ENCODE measurements around the gene GNAZ.
"Not testable (repeated sequence)": the region's sequence is repeated elsewhere in the genome, so short reads cannot be mapped to it uniquely, and the experiment has no call there.

GNAZ gene

DNA sequence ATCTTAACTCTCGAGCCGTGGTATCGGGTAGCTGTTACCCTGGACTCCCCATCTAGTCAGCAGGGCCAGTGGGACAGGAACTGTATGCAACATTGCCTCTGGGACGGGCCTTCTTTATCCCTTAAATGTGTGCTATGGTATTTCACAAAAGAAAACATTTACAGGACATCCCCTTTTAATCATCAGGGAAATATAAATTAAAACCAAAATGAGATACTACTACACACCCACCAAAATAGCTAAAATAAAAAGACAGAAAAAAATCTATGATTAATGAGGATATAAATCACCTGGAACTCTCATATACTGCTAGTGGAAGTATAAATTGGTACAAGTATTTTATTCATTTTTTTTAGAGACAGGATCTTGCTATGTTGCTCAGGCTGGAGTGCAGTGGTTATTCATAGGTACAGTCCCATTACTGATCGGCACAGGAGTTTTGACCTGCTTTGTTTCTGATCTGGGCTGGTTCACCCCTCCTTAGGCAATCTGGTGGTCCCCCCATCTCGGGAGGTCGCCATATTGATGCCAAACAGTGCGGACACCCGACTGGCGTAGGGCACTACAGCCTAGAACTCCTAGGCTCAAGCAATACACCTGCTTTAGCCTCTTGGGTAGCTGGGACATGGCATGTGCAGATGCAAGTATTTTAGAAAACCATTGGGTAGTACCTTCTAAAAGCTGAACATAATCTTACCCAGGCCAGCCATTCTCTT, 62.2 kb downstream of the GNAZ start:
- 91 to 92% methylated on average over 5 to 9 of the region's 10 CpGs for WGBS, 2 experiments (ENCODE audit: insufficient coverage in 2 of 2)
- no peak overlapping the region for H3K27ac ChIP-seq (ENCODE audit: low read depth, low read length, severe bottlenecking)

DNA sequence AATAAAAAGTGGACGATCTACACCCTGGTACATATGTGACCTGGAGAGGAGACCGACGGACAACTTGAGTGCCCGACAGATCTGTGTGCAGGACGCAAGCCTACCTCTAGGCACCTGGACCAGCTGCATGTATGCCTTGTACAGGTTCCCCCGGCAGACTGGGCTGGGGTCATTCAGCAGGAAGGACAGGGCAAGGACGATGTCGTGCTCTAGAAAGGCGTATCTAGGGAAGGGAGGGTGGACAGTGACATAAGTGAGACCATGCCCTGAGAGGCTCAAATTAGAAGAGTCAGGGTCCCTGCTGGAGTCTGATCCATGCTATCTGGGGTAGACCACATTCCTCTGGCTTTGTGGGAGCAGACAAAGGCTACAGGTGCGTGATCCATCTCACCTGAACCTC, 63.6 kb downstream of the GNAZ start:
- no peak overlapping the region for H3K4me3 ChIP-seq (ENCODE audit: extremely low read depth, insufficient read depth, low read length, poor library complexity, severe bottlenecking)

More for the DNA sequence above, 62.2 kb downstream of the GNAZ start:
- peaks cover under 1% of the 10 kb centered on the region for H3K4me1 ChIP-seq (ENCODE audit: control insufficient read depth, insufficient read depth, low read length, poor library complexity, severe bottlenecking)
- no peaks in the 10 kb centered on the region for H3K9me3 ChIP-seq (ENCODE audit: control insufficient read depth, low read length)
- no peak overlapping the region for H3K4me3 ChIP-seq (ENCODE audit: extremely low read depth, insufficient read depth, low read length, poor library complexity, severe bottlenecking)
- no peaks in the 10 kb centered on the region for H3K36me3 ChIP-seq (ENCODE audit: control insufficient read depth, insufficient read depth, low read length)

DNA sequence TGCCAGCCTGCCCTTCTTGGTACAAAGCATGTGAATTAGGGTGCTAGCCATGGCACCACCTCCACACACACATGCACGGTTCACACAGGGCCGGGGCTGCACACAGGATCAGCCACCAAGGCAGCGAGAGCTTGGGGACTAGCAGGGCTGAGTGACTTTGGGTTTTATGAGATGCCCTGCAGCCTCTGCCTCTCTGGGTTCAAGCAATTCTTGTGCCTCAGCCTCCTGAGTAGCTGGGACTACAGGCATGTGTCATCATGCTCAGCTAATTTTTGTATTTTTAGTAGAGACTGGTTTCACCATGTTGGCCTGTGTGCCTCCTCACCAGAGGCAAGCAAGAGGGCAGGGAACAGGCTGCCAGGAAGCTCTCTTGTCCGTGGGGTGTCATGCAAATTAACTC, 66.7 kb downstream of the GNAZ start:
- H3K4me3 ChIP-seq (ENCODE audit: extremely low read depth, insufficient read depth, low read length, poor library complexity, severe bottlenecking), result not testable (repeated sequence)
- H3K4me1 ChIP-seq (ENCODE audit: control insufficient read depth, insufficient read depth, low read length, poor library complexity, severe bottlenecking), result peaks cover 20% of the 10 kb centered on the region
- WGBS, 2 experiments (ENCODE audit: insufficient coverage in 2 of 2), result 100% methylated on average over 1 to 3 of the region's 4 CpGs

More for the DNA sequence above, 63.6 kb downstream of the GNAZ start:
- Histone ChIP-seq H3K9me3 (ENCODE audit: control insufficient read depth, low read length) (no peaks in the 10 kb centered on the region), H3K4me1 (ENCODE audit: control insufficient read depth, insufficient read depth, low read length, poor library complexity, severe bottlenecking) (peaks cover 15% of the 10 kb centered on the region), H3K36me3 (ENCODE audit: control insufficient read depth, insufficient read depth, low read length) (no peaks in the 10 kb centered on the region), H3K27ac (ENCODE audit: low read depth, low read length, severe bottlenecking) (no peak overlapping the region)
- 92 to 99% methylated on average over 9 to 10 of the region's 10 CpGs for WGBS, 2 experiments (ENCODE audit: insufficient coverage in 2 of 2)

DNA sequence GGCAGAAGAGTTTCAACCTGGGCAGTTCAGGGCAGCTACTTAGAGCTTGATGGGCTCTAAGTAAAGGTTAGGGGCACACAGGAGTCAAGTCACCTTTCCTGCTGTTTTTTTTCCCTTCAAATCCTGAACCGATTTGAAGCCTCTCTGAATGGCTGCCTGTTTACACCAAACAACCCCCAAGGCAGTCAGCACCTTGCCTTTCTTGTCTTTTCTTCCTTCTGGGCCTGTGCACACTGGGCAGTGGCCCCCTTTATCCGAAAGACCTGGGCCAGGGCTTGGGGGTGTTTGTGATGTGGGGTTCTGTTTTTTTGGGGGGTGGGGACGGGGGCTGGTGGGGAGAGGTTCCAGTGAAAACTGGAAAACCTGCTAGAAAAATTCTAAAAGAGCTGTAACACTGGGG, 67.1 kb downstream of the GNAZ start:
- 29 to 50% methylated on average over 1 of the region's 3 CpGs for WGBS, 2 experiments (ENCODE audit: insufficient coverage in 2 of 2)
- no peaks in the 10 kb centered on the region for H3K9me3 ChIP-seq (ENCODE audit: control insufficient read depth, low read length)
- no peaks in the 10 kb centered on the region for H3K36me3 ChIP-seq (ENCODE audit: control insufficient read depth, insufficient read depth, low read length)
- no peak overlapping the region for H3K27ac ChIP-seq (ENCODE audit: low read depth, low read length, severe bottlenecking)
- H3K4me1 ChIP-seq (ENCODE audit: control insufficient read depth, insufficient read depth, low read length, poor library complexity, severe bottlenecking), result peaks cover 20% of the 10 kb centered on the region
- no peak overlapping the region for H3K4me3 ChIP-seq (ENCODE audit: extremely low read depth, insufficient read depth, low read length, poor library complexity, severe bottlenecking)

More for the DNA sequence above, 66.7 kb downstream of the GNAZ start:
- not testable (repeated sequence) for H3K9me3 ChIP-seq (ENCODE audit: control insufficient read depth, low read length); H3K27ac ChIP-seq (ENCODE audit: low read depth, low read length, severe bottlenecking); H3K36me3 ChIP-seq (ENCODE audit: control insufficient read depth, insufficient read depth, low read length)

DNA sequence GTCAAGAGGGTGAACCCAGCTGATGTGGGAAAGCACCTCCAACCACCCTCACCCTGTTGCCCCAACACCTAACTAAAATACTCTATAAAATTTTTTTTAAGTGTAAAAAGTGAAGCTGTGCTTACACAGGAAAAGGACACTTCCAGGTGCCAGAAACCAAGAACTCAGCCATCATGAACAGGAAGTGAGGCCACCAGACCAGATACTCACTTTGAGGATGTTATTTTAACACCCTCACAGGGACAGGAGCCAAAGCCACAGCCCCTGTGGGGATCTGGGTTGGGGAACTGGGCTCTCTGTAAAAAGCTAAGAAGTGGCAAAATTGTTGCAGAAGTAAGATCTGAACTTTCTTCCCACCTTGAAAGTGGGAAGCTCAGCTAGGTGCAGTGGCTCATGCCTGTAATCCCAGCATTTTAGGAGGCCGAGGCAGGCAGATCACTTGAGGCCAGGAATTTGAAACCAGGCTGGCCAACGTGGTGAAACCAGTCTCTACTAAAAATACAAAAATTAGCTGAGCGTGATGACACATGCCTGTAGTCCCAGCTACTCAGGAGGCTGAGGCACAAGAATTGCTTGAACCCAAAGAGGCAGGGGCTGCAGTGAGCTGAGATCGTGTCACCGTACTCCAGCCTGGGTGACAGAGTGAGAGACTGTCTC, 67.7 kb downstream of the GNAZ start:
- Histone ChIP-seq H3K27ac (ENCODE audit: low read depth, low read length, severe bottlenecking) (no peak overlapping the region), H3K4me3 (ENCODE audit: extremely low read depth, insufficient read depth, low read length, poor library complexity, severe bottlenecking) (no peak overlapping the region), H3K36me3 (ENCODE audit: control insufficient read depth, insufficient read depth, low read length) (no peaks in the 10 kb centered on the region), H3K9me3 (ENCODE audit: control insufficient read depth, low read length) (no peaks in the 10 kb centered on the region), H3K4me1 (ENCODE audit: control insufficient read depth, insufficient read depth, low read length, poor library complexity, severe bottlenecking) (peaks cover 20% of the 10 kb centered on the region)
- WGBS, 2 experiments (ENCODE audit: insufficient coverage in 2 of 2), result 82 to 87% methylated on average over 4 of the region's 5 CpGs

DNA sequence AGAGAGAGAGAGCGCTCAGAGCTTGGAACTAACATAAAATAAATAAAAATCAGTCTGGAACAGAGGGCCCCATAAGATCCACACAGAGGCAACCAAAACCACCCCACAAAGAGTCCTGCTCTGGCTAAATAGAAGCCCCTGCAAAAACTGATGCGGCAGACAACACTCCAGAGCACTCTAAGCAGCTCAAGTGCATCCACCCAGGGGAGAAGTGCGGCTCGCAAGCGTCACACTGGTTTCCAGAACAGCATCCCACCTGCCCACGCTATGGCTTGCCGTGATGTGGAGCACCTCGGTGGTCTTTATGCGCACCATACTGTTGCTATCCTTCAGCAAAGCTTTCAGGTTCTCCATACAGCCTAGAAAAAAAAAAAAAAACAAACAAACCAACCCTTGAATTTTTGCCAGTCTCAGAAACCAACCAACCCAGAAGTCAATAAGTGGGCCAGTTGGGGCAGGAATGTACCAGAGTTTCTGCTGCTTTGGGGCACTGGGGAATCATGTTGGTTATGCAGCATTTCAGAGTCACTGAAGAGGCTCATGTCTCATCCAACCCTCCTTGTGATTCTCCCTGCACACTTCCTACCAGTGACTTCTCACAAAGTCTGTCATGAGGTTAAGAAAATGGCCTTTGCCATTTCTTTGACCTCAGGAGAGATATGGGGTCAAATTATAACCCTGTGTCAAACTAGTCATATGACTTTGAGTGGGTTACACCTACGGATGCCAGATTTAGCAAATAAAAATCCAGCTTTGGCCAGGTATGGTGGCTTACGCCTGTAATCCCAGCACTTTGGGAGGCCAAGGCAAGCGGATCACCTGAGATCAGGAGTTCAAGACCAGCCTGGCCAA, 68.5 kb downstream of the GNAZ start:
- 95 to 97% methylated on average over 7 to 8 of the region's 12 CpGs for WGBS, 2 experiments (ENCODE audit: insufficient coverage in 2 of 2)
- Histone ChIP-seq H3K4me3 (ENCODE audit: extremely low read depth, insufficient read depth, low read length, poor library complexity, severe bottlenecking) (no peak overlapping the region), H3K27ac (ENCODE audit: low read depth, low read length, severe bottlenecking) (no peak overlapping the region), H3K4me1 (ENCODE audit: control insufficient read depth, insufficient read depth, low read length, poor library complexity, severe bottlenecking) (peaks cover 20% of the 10 kb centered on the region), H3K36me3 (ENCODE audit: control insufficient read depth, insufficient read depth, low read length) (no peaks in the 10 kb centered on the region), H3K9me3 (ENCODE audit: control insufficient read depth, low read length) (no peaks in the 10 kb centered on the region)

DNA sequence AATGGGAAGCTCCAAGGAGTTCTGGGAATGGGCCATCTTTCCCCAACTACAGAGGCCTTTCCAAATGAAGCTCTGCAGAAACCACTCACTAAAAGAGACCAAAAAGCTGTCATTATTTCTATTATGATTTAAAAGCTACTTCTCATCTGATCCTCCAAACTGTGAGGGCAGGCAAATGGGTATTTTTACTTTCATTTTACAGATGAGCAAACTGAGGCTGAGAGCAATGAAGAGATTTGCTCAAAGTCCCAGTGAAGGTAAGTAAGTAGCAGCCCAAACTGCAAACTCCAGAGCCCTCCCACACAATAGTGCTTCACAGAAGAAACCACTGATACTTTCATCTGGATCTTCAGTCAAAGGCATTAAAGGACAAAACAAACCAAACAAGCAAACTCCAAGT, 70.1 kb downstream of the GNAZ start:
- no peak overlapping the region for H3K27ac ChIP-seq (ENCODE audit: low read depth, low read length, severe bottlenecking)
- peaks cover 20% of the 10 kb centered on the region for H3K4me1 ChIP-seq (ENCODE audit: control insufficient read depth, insufficient read depth, low read length, poor library complexity, severe bottlenecking)

DNA sequence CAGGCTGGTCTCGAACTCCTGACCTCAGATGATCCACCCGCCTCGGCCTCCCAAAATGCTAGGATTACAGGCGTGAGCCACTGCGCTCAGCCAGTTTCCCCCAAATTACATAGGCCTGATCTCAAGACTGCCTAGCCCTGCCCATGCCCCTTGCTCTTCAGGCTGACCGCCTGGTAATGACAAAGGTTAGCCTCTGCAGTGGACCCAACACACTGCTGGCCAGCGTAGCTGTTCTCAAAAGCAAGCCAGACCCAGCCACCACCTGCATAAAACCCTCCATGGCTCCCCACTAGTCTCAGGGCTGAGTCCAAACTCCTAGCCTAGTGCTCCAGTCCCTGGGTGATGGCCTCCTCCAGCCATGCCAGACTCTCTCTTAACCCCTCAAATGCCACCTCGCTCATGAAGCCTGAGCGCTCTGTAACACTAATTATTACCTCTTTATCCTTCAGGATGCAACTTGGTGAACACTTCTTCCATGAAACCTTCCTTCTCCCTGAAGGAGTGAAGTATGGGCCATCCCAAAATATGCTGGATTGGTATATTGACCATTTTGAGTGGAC, 72.3 kb downstream of the GNAZ start:
- Histone ChIP-seq H3K27ac (ENCODE audit: low read depth, low read length, severe bottlenecking) (peak overlapping the region; percentile 85), H3K36me3 (ENCODE audit: control insufficient read depth, insufficient read depth, low read length) (no peaks in the 10 kb centered on the region)
- WGBS, 2 experiments (ENCODE audit: insufficient coverage in 2 of 2), result 92 to 97% methylated on average over 6 to 9 of the region's 9 CpGs

More for the DNA sequence above, 70.1 kb downstream of the GNAZ start:
- no peak overlapping the region for H3K4me3 ChIP-seq (ENCODE audit: extremely low read depth, insufficient read depth, low read length, poor library complexity, severe bottlenecking)
- H3K9me3 ChIP-seq (ENCODE audit: control insufficient read depth, low read length), result no peaks in the 10 kb centered on the region
- no peaks in the 10 kb centered on the region for H3K36me3 ChIP-seq (ENCODE audit: control insufficient read depth, insufficient read depth, low read length)

DNA sequence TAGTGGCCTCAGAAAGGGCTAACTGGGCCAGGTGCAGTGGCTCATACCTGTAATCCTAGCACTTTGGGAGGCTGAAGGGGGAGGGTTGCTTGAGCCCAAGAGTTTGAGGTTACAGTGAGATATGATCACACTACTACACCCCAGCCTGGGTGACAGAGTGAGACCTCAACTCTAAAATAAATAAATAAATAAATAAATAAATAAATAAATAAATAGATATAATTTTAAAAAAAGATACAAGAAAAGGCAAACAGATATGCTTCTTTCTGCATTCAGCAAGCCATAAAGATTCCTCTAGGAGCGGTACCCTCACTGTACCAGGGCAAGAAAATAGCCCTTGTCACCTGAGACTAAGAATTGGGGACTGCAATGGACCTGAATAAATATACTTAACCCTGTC, 72.8 kb downstream of the GNAZ start:
- H3K9me3 ChIP-seq (ENCODE audit: control insufficient read depth, low read length), result no peaks in the 10 kb centered on the region
- no peak overlapping the region for H3K27ac ChIP-seq (ENCODE audit: low read depth, low read length, severe bottlenecking)
- H3K4me1 ChIP-seq (ENCODE audit: control insufficient read depth, insufficient read depth, low read length, poor library complexity, severe bottlenecking), result peaks cover 36% of the 10 kb centered on the region
- H3K36me3 ChIP-seq (ENCODE audit: control insufficient read depth, insufficient read depth, low read length), result no peaks in the 10 kb centered on the region
- H3K4me3 ChIP-seq (ENCODE audit: extremely low read depth, insufficient read depth, low read length, poor library complexity, severe bottlenecking), result no peak overlapping the region
- WGBS, 2 experiments (ENCODE audit: insufficient coverage in 2 of 2), result 100% methylated on average over 1 of the region's 1 CpG; no CpG with 5 or more reads in 1 of the 2 experiments

More for the DNA sequence above, 72.3 kb downstream of the GNAZ start:
- Histone ChIP-seq H3K4me3 (ENCODE audit: extremely low read depth, insufficient read depth, low read length, poor library complexity, severe bottlenecking) (no peak overlapping the region), H3K9me3 (ENCODE audit: control insufficient read depth, low read length) (no peaks in the 10 kb centered on the region), H3K4me1 (ENCODE audit: control insufficient read depth, insufficient read depth, low read length, poor library complexity, severe bottlenecking) (peaks cover 36% of the 10 kb centered on the region)

DNA sequence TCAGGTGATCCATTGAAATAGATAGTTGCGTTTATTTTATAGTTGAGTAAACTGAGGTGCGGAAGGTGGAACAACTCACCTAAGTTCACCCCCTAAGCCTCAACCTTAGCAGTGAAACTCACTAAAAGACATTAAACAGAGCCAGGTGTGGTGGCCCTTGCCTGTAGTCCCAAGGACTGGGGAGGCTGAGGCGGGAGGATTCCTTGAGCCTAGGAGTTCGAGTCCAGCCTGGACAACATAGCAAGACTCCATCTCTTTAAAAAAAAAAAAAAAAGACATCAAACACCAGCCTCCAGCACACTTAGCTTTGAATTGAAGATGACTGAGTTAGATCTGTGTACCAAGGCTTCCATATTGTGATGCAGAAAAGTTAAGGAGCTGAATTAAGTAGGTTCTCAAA, 74.1 kb downstream of the GNAZ start:
- no peaks in the 10 kb centered on the region for H3K36me3 ChIP-seq (ENCODE audit: control insufficient read depth, insufficient read depth, low read length)
- peak overlapping the region; percentile 39 for H3K4me3 ChIP-seq (ENCODE audit: extremely low read depth, insufficient read depth, low read length, poor library complexity, severe bottlenecking)
- WGBS, 2 experiments (ENCODE audit: insufficient coverage in 2 of 2), result no CpG with 5 or more reads among the region's 4 CpGs
- no peaks in the 10 kb centered on the region for H3K9me3 ChIP-seq (ENCODE audit: control insufficient read depth, low read length)
- no peak overlapping the region for H3K27ac ChIP-seq (ENCODE audit: low read depth, low read length, severe bottlenecking)
- peaks cover 28% of the 10 kb centered on the region for H3K4me1 ChIP-seq (ENCODE audit: control insufficient read depth, insufficient read depth, low read length, poor library complexity, severe bottlenecking)
